HG02884 (cell line): Measurements from ENCODE around the gene SLA2.
"Not testable (repeated sequence)": the region's sequence is repeated elsewhere in the genome, so short reads cannot be mapped to it uniquely, and the experiment has no call there.

ENCODE experiments used
- ATAC-seq: cut with Tn5 transposase; IDR thresholded peaks from one replicate; pipeline ENCODE4 v1.9.1; 2021; ENCODE audit warnings: mild to moderate bottlenecking, moderate library complexity; ENCODE audit not compliant: unreplicated experiment

Gene SLA2

GRCh38 chr20:36646678-36647077 lies 682 bp upstream of the SLA2 start:
- no peak for ATAC-seq

GRCh38 chr20:36645353-36645752 lies 643 bp downstream of the SLA2 start:
- no peak for ATAC-seq

GRCh38 chr20:36644706-36645095 lies 1.3 kb downstream of the SLA2 start:
- ATAC-seq, result no peak

- no peak for ATAC-seq
Observed at GRCh38 chr20:36644032-36644705, 1.8 kb downstream of the SLA2 start.

GRCh38 chr20:36642136-36642535 lies 3.9 kb downstream of the SLA2 start:
- ATAC-seq, result no peak

- ATAC-seq, result no peak
Observed at GRCh38 chr20:36641506-36641843, 4.5 kb downstream of the SLA2 start.

GRCh38 chr20:36638876-36639400 lies 7.1 kb downstream of the SLA2 start:
- not testable (repeated sequence) for ATAC-seq

GRCh38 chr20:36634342-36634741 lies 11.7 kb downstream of the SLA2 start:
- no peak for ATAC-seq

GRCh38 chr20:36633285-36633772 lies 12.7 kb downstream of the SLA2 start:
- no peak for ATAC-seq

- no peak for ATAC-seq
Observed at GRCh38 chr20:36632487-36633284, 13.3 kb downstream of the SLA2 start.

GRCh38 chr20:36632147-36632486 lies 13.9 kb downstream of the SLA2 start:
- no peak for ATAC-seq

GRCh38 chr20:36631646-36632045 lies 14.3 kb downstream of the SLA2 start:
- no peak for ATAC-seq

- ATAC-seq, result no peak
Observed at GRCh38 chr20:36629719-36630681, 16.0 kb downstream of the SLA2 start.

- ATAC-seq, result no peak
Observed at GRCh38 chr20:36628076-36628475, 17.9 kb downstream of the SLA2 start.

- ATAC-seq, result no peak
Observed at GRCh38 chr20:36624944-36625324, 21.1 kb downstream of the SLA2 start.

- no peak for ATAC-seq
Observed at GRCh38 chr20:36624068-36624943, 21.7 kb downstream of the SLA2 start.

- ATAC-seq, result no peak
Observed at GRCh38 chr20:36623444-36623843, 22.6 kb downstream of the SLA2 start.

GRCh38 chr20:36620917-36621316 lies 25.1 kb downstream of the SLA2 start:
- ATAC-seq, result no peak

GRCh38 chr20:36614781-36615557 lies 31.0 kb downstream of the SLA2 start:
- ATAC-seq, result no peak
